MG63 (cell line): ENCODE measurements around the gene UTY. TPM values are rescaled to one million over a fixed set of nuclear protein-coding genes. Genes with fewer than 3 reads are reported as not detected.
A peak's percentile ranks its signal among the peaks of the same experiment; 100 is the strongest.

Source experiments
- DNase-seq: peaks from one replicate; pipeline ENCODE4 v3.0.0-alpha.2; 2020
- H3K27me3 ChIP-seq: fragments of 250-450 bp; sonication (Bioruptor Pico); 2 replicates; pipeline ENCODE4 v1.5.1; 2020; ENCODE audit warnings: mild to moderate bottlenecking, moderate library complexity
- H3K36me3 ChIP-seq: fragments of 250-450 bp; sonication (Bioruptor Pico); 2 replicates; pipeline ENCODE4 v1.5.1; 2020; ENCODE audit warnings: mild to moderate bottlenecking, moderate library complexity
- H3K4me3 ChIP-seq: fragments of 250-450 bp; sonication (Bioruptor Pico); 2 replicates; pipeline ENCODE4 v1.5.1; 2020; ENCODE audit warnings: mild to moderate bottlenecking, moderate library complexity
- H3K9me3 ChIP-seq: fragments of 250-450 bp; sonication (Bioruptor Pico); 2 replicates; pipeline ENCODE4 v1.5.1; 2020; ENCODE audit warnings: mild to moderate bottlenecking, moderate library complexity
- total RNA-seq: library from RNA; depleted of rRNA; stranded (reverse); fragments of >200 nt; shearing (Covaris generic); gene quantifications from 2 replicates; pipeline ENCODE4 v1.2.3, GENCODE V29; 2014; ENCODE audit warnings: low replicate concordance; rRNA removed

Gene UTY
- 4.2 and 11.4 TPM in 2 replicates for total RNA-seq

- H3K4me3 ChIP-seq = peak within 1 kb of the TSS; percentile 87
- H3K27me3 ChIP-seq = no peaks in the 10 kb centered on the region
- H3K36me3 ChIP-seq = peaks cover 3% of the 10 kb centered on the region; the same call in 1 of the 2 replicates
- no peaks in the 10 kb centered on the region for H3K9me3 ChIP-seq
- peak; percentile 87 for DNase-seq
These were observed at the start of gene UTY for GRCh38 chrY:13479828-13480227. Gene UTY (minus strand): TSS chrY:13480033. CDS start chrY:13479665, 368 bp downstream.

GRCh38 chrY:13520474-13520873 lies 40.6 kb upstream of the UTY start:
- no peak for DNase-seq
- no peak overlapping the region for H3K4me3 ChIP-seq
- no peaks in the 10 kb centered on the region for H3K9me3 ChIP-seq
- H3K36me3 ChIP-seq = no peaks in the 10 kb centered on the region
- H3K27me3 ChIP-seq = no peaks in the 10 kb centered on the region

- no peak for DNase-seq
- H3K4me3 ChIP-seq = no peak overlapping the region
- H3K9me3 ChIP-seq = no peaks in the 10 kb centered on the region
- no peaks in the 10 kb centered on the region for H3K36me3 ChIP-seq
- H3K27me3 ChIP-seq = no peaks in the 10 kb centered on the region
These were observed 21.4 kb upstream of the UTY start for GRCh38 chrY:13501215-13501614.

- DNase-seq = no peak
- Histone ChIP-seq H3K36me3 (no peaks in the 10 kb centered on the region), H3K9me3 (no peaks in the 10 kb centered on the region), H3K27me3 (no peaks in the 10 kb centered on the region), H3K4me3 (no peak overlapping the region)
These were observed 13.9 kb upstream of the UTY start for GRCh38 chrY:13493737-13494136.

GRCh38 chrY:13492408-13492807 lies 12.6 kb upstream of the UTY start:
- no peaks in the 10 kb centered on the region for H3K36me3 ChIP-seq
- no peaks in the 10 kb centered on the region for H3K9me3 ChIP-seq
- H3K27me3 ChIP-seq = no peaks in the 10 kb centered on the region
- no peak for DNase-seq
- no peak overlapping the region for H3K4me3 ChIP-seq

- no peaks in the 10 kb centered on the region for H3K9me3 ChIP-seq
- no peaks in the 10 kb centered on the region for H3K36me3 ChIP-seq
- H3K4me3 ChIP-seq = no peak overlapping the region
- DNase-seq = no peak
- no peaks in the 10 kb centered on the region for H3K27me3 ChIP-seq
These were observed 8.9 kb upstream of the UTY start for GRCh38 chrY:13488738-13489137.

- peak overlapping the region; percentile 87 for H3K4me3 ChIP-seq
- H3K9me3 ChIP-seq = no peaks in the 10 kb centered on the region
- DNase-seq = peak; percentile 42
- H3K27me3 ChIP-seq = no peaks in the 10 kb centered on the region
- peaks cover 7% of the 10 kb centered on the region for H3K36me3 ChIP-seq
These were observed 617 bp downstream of the UTY start for GRCh38 chrY:13479121-13479711.

- no peaks in the 10 kb centered on the region for H3K9me3 ChIP-seq
- peaks cover 10% of the 10 kb centered on the region for H3K36me3 ChIP-seq
- DNase-seq = peak; percentile 46
- no peaks in the 10 kb centered on the region for H3K27me3 ChIP-seq
- H3K4me3 ChIP-seq = peak overlapping the region; percentile 87
These were observed 1.6 kb downstream of the UTY start for GRCh38 chrY:13478126-13478785.

GRCh38 chrY:13474997-13475396 lies 4.8 kb downstream of the UTY start:
- H3K27me3 ChIP-seq = no peaks in the 10 kb centered on the region
- peaks cover 12% of the 10 kb centered on the region for H3K36me3 ChIP-seq
- H3K9me3 ChIP-seq = no peaks in the 10 kb centered on the region
- no peak for DNase-seq
- no peak overlapping the region for H3K4me3 ChIP-seq

- Histone ChIP-seq H3K27me3 (no peaks in the 10 kb centered on the region), H3K9me3 (no peaks in the 10 kb centered on the region), H3K4me3 (no peak overlapping the region), H3K36me3 (peaks cover 11% of the 10 kb centered on the region)
- no peak for DNase-seq
These were observed 28.3 kb downstream of the UTY start for GRCh38 chrY:13451572-13451971.

GRCh38 chrY:13450596-13451130 lies 29.2 kb downstream of the UTY start:
- DNase-seq = no peak

GRCh38 chrY:13445566-13445965 lies 34.3 kb downstream of the UTY start:
- no peak overlapping the region for H3K4me3 ChIP-seq
- DNase-seq = no peak

More at GRCh38 chrY:13450596-13451130, 29.2 kb downstream of the UTY start:
- Histone ChIP-seq H3K27me3 (no peaks in the 10 kb centered on the region), H3K4me3 (no peak overlapping the region), H3K36me3 (peaks cover 11% of the 10 kb centered on the region), H3K9me3 (no peaks in the 10 kb centered on the region)

GRCh38 chrY:13443146-13443545 lies 36.7 kb downstream of the UTY start:
- Histone ChIP-seq H3K4me3 (no peak overlapping the region), H3K36me3 (peaks cover 4% of the 10 kb centered on the region), H3K27me3 (no peaks in the 10 kb centered on the region), H3K9me3 (no peaks in the 10 kb centered on the region)
- DNase-seq = no peak

More at GRCh38 chrY:13445566-13445965, 34.3 kb downstream of the UTY start:
- Histone ChIP-seq H3K36me3 (peaks cover 7% of the 10 kb centered on the region), H3K9me3 (no peaks in the 10 kb centered on the region), H3K27me3 (no peaks in the 10 kb centered on the region)

GRCh38 chrY:13440811-13441210 lies 39.0 kb downstream of the UTY start:
- Histone ChIP-seq H3K36me3 (no peaks in the 10 kb centered on the region), H3K4me3 (no peak overlapping the region), H3K9me3 (no peaks in the 10 kb centered on the region), H3K27me3 (no peaks in the 10 kb centered on the region)
- no peak for DNase-seq

- Histone ChIP-seq H3K9me3 (no peaks in the 10 kb centered on the region; the same call in 1 of the 2 replicates), H3K27me3 (no peaks in the 10 kb centered on the region), H3K4me3 (no peak overlapping the region), H3K36me3 (no peaks in the 10 kb centered on the region; the same call in 1 of the 2 replicates)
- DNase-seq = peak; percentile 5
These were observed 43.6 kb downstream of the UTY start for GRCh38 chrY:13435968-13436937.

GRCh38 chrY:13435206-13435967 lies 44.4 kb downstream of the UTY start:
- H3K4me3 ChIP-seq = no peak overlapping the region
- peaks cover under 1% of the 10 kb centered on the region; the same call in 1 of the 2 replicates for H3K9me3 ChIP-seq
- peaks cover under 1% of the 10 kb centered on the region; the same call in 1 of the 2 replicates for H3K36me3 ChIP-seq
- no peak for DNase-seq
- H3K27me3 ChIP-seq = no peaks in the 10 kb centered on the region
